Cardiac fibroblast (primary cell): ENCODE results near the gene DPM1.

Experiments used
- DNase-seq, 2 donors: peaks; one replicate each; pipeline versions ENCODE4 v3.0.0 to v3.0.0-alpha.2; 2010; ENCODE audit warnings: low read depth in 2 of 2
- H3K4me3 ChIP-seq, 2 donors: replicated peaks in 1 of 2; 1 replicate in 1 of 2; 2 replicates in 1 of 2; pipeline ENCODE4 v1.5.1; 2011; ENCODE audit warnings: low read depth in 2 of 2, low read length in 2 of 2, mild to moderate bottlenecking in 2 of 2, moderate library complexity in 1 of 2
- CTCF ChIP-seq: IDR thresholded peaks from one replicate; pipeline ENCODE4 v1.5.1; 2011; ENCODE audit warnings: low read depth, mild to moderate bottlenecking, low read length, inconsistent platforms

DPM1 gene

DNA sequence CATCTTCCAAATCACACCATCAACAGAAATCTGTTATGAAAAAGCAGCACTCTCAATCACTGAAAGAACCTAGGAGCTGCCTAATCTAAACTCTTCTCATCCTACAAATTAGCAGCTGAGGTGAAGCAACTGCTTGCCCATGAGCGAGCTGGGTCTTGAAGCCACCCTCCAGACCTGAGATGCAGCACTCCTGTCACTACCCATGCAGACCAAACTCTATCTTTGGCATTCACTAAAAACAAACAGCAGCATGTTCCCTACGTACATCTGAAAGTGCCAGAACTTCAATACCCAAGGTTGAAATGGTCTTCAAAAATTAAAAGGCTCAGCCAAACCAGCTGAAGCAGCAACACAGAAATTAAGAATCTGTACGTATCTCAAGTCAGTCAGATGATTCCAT lies 41.4 kb downstream of the DPM1 start:
- H3K4me3 ChIP-seq = no peak overlapping the region
- TF ChIP-seq CTCF = no peak
- DNase-seq = no peak

GRCh38 chr20:50916257-50916656 lies 42.1 kb downstream of the DPM1 start:
- no peak for TF ChIP-seq CTCF
- peak; percentile 52 for DNase-seq
- no peak overlapping the region for H3K4me3 ChIP-seq

GRCh38 chr20:50915424-50915823 lies 42.9 kb downstream of the DPM1 start:
- peak; percentile 58 to 72 for DNase-seq
- H3K4me3 ChIP-seq = no peak overlapping the region
- no peak for TF ChIP-seq CTCF

GRCh38 chr20:50913690-50914375 lies 44.5 kb downstream of the DPM1 start:
- H3K4me3 ChIP-seq = no peak overlapping the region
- TF ChIP-seq CTCF = no peak
- peak; percentile 62 to 84 for DNase-seq

DNA sequence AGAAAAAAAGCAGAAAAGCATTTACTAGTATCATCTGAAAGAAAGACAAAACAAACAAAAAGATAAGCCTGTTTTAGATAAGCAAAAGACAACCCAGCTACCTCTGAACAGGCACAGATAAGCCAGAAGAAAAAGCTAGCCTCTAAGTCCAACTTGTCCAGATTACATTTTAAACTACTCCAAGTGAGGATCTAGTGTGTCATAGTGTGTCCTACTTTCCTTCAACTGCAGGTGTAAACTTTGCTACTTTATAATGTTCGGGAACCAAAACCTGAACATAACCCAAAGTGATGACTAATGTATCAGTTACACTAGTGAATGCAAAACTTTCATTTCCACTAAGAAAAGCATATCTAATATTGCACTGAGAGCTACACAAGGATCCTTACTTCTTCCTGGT lies 46.6 kb downstream of the DPM1 start:
- no peak for TF ChIP-seq CTCF

DNA sequence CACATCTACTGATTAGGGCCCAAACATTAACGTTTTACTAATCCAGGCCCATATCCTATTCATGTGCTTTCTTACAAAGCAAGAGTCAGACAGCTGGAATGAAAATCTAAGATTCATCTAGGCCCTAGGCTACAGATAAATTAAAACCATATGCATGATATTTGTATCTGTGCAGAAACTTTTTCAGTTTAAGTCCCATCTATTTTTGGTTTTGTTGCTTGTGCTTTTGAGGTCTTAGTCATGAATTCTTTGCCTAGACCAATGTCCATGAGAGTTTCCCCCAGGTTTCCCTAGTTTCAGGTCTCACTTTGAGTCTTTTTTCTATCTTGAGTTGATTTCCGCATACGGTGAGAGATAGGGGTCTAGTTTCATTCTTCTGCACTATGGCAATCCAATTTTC lies 47.3 kb downstream of the DPM1 start:
- H3K4me3 ChIP-seq = no peak overlapping the region
- TF ChIP-seq CTCF = no peak
- peak in 1 of 2 donors; percentile 40 for DNase-seq

More for the DNA sequence above, 46.6 kb downstream of the DPM1 start:
- no peak for DNase-seq
- no peak overlapping the region for H3K4me3 ChIP-seq

DNA sequence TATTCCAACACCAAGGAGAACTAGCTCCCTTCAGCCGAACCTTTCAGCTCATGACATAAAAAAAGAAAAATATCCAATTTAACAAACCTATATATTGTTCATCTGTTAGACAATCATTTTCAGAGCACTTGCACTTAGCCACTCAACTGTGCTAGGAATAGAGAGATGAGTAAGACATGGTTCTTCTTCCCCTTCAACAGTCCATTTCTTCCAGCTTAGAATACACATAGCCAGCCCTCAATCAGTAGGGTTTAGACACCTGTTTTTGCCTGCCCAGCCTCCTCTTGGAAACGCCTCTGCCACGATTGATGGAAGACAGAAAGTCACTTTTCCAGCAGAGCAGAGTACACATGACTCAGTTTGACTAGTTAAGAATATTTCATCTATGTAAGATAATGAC lies 48.9 kb downstream of the DPM1 start:
- DNase-seq = no peak
- H3K4me3 ChIP-seq = no peak overlapping the region
- TF ChIP-seq CTCF = no peak
